Suppressor macrophage (primary cell): ENCODE results near the gene OR5T1.

ENCODE experiments used
- DNase-seq, 4 experiments: peaks; one replicate each; pipeline ENCODE4 v3.0.0-alpha.2; 2020 to 2022
- total RNA-seq, 17 experiments: gene quantifications; one replicate each; lab custom pipeline; 2026; ENCODE audit warnings: mixed read lengths in 6 of 17, inconsistent platforms in 3 of 17; lab: John Stamatoyannopoulos, UW

The OR5T1 gene
- 0 to 0.44 (median 0) reads per million in 17 experiments for total RNA-seq

- DNase-seq, result no peak
Measured at GRCh38 chr11:56273854-56274253, at the start of gene OR5T1. OR5T1 (plus strand) TSS chr11:56274154; CDS start chr11:56275639, 1,485 bp downstream.

- DNase-seq, result no peak
Measured at GRCh38 chr11:56234155-56234554, 39.8 kb upstream of the OR5T1 start, which contains the start of gene OR5T2. OR5T2 (minus strand) TSS chr11:56234255; CDS start chr11:56233062, 1,193 bp downstream.

- DNase-seq, result no peak
Measured at GRCh38 chr11:56251954-56252353, 22.0 kb upstream of the OR5T1 start, which contains the start of gene OR5T3. OR5T3 (plus strand) TSS chr11:56252254; CDS start chr11:56252254, 0 bp downstream.

GRCh38 chr11:56271092-56271491 lies 2.9 kb upstream of the OR5T1 start:
- DNase-seq, result no peak

- no peak for DNase-seq
Measured at GRCh38 chr11:56292154-56292553, 18.2 kb downstream of the OR5T1 start, which contains the start of gene OR8H1. OR8H1 (minus strand) TSS chr11:56292254; CDS start chr11:56291062, 1,192 bp downstream.

GRCh38 chr11:56296898-56297297 lies 22.9 kb downstream of the OR5T1 start:
- DNase-seq, result no peak

GRCh38 chr11:56307836-56308235 lies 33.9 kb downstream of the OR5T1 start:
- DNase-seq, result no peak

- no peak for DNase-seq
Measured at GRCh38 chr11:56314844-56315243, 40.9 kb downstream of the OR5T1 start, which contains the start of gene OR8K3. OR8K3 (plus strand) TSS chr11:56315144; CDS start chr11:56318307, 3,163 bp downstream.
